ENCODE measurements around the gene HMGA1.

The HMGA1 gene

GRCh38 chr6:34236443-34237315 is at the start of gene HMGA1:
Gene HMGA1, plus strand, starts transcription at chr6:34236873. Its CDS starts 3,908 bp downstream, at chr6:34240781.
- DNase-seq (ENCODE audit: low read depth) = peak; percentile 86

- no peak for DNase-seq (ENCODE audit: low read depth)
Observed at GRCh38 chr6:34189806-34190503, 46.7 kb upstream of the HMGA1 start.

GRCh38 chr6:34190504-34191122 is 46.1 kb upstream of the HMGA1 start:
- DNase-seq (ENCODE audit: low read depth) = no peak

- DNase-seq (ENCODE audit: low read depth) = no peak
Observed at GRCh38 chr6:34194772-34195171, 41.9 kb upstream of the HMGA1 start.

- DNase-seq (ENCODE audit: low read depth) = no peak
Observed at GRCh38 chr6:34195726-34196115, 41.0 kb upstream of the HMGA1 start.

GRCh38 chr6:34196116-34196832 is 40.4 kb upstream of the HMGA1 start:
- peak; percentile 88 for DNase-seq (ENCODE audit: low read depth)

GRCh38 chr6:34196833-34197195 is 39.9 kb upstream of the HMGA1 start:
- no peak for DNase-seq (ENCODE audit: low read depth)

- no peak for DNase-seq (ENCODE audit: low read depth)
Observed at GRCh38 chr6:34200340-34200971, 36.2 kb upstream of the HMGA1 start.

GRCh38 chr6:34201455-34202107 is 35.1 kb upstream of the HMGA1 start:
- no peak for DNase-seq (ENCODE audit: low read depth)

- no peak for DNase-seq (ENCODE audit: low read depth)
Observed at GRCh38 chr6:34202329-34203201, 34.1 kb upstream of the HMGA1 start.

- no peak for DNase-seq (ENCODE audit: low read depth)
Observed at GRCh38 chr6:34204693-34205092, 32.0 kb upstream of the HMGA1 start.

- DNase-seq (ENCODE audit: low read depth) = no peak
Observed at GRCh38 chr6:34205466-34205865, 31.2 kb upstream of the HMGA1 start.

GRCh38 chr6:34205916-34206315 is 30.8 kb upstream of the HMGA1 start:
- DNase-seq (ENCODE audit: low read depth) = no peak

GRCh38 chr6:34206726-34207125 is 29.9 kb upstream of the HMGA1 start:
- DNase-seq (ENCODE audit: low read depth) = no peak

GRCh38 chr6:34207695-34208443 is 28.8 kb upstream of the HMGA1 start:
- DNase-seq (ENCODE audit: low read depth) = peak; percentile 40

- DNase-seq (ENCODE audit: low read depth) = no peak
Observed at GRCh38 chr6:34213772-34214171, 22.9 kb upstream of the HMGA1 start.

- no peak for DNase-seq (ENCODE audit: low read depth)
Observed at GRCh38 chr6:34218691-34219090, 18.0 kb upstream of the HMGA1 start.

GRCh38 chr6:34223381-34223955 is 13.2 kb upstream of the HMGA1 start:
- no peak for DNase-seq (ENCODE audit: low read depth)
